Neutrophil (primary cell): Measurements from ENCODE around the gene FASLG.

Experiments used
- H3K27ac ChIP-seq: fragments of 200-600 bp; sonication (generic); 2 replicates; pipeline ENCODE4 v1.5.1; 2016; ENCODE audit warnings: mild to moderate bottlenecking, moderate library complexity
- H3K27me3 ChIP-seq: fragments of 200-600 bp; sonication (generic); 2 replicates; pipeline ENCODE4 v1.6.0; 2016; ENCODE audit warnings: mild to moderate bottlenecking
- H3K36me3 ChIP-seq: fragments of 200-600 bp; sonication (generic); 2 replicates; pipeline ENCODE4 v1.5.1; 2017
- H3K4me1 ChIP-seq, 2 experiments: fragments of 200-600 bp in 1 of 2; sonication (generic) in 1 of 2; 1 replicate in 1 of 2; 2 replicates in 1 of 2; pipeline versions ENCODE4 v1.5.1 to v1.6.1; 2013 to 2016; ENCODE audit warnings: low read depth in 1 of 2, low read length in 1 of 2, mild to moderate bottlenecking in 1 of 2, moderate library complexity in 1 of 2; ENCODE audit not compliant: control insufficient read depth in 1 of 2, insufficient read depth in 1 of 2
- H3K4me3 ChIP-seq, 2 experiments: fragments of 200-600 bp in 1 of 2; sonication (generic) in 1 of 2; 1 replicate in 1 of 2; 2 replicates in 1 of 2; pipeline ENCODE4 v1.5.1; 2013 to 2016; ENCODE audit warnings: low read depth in 1 of 2, low read length in 1 of 2, mild to moderate bottlenecking in 1 of 2, moderate library complexity in 1 of 2
- H3K9me3 ChIP-seq: fragments of 200-600 bp; sonication (generic); 2 replicates; pipeline ENCODE4 v1.5.1; 2016
- CTCF ChIP-seq: fragments of 200-600 bp; sonication (generic); IDR thresholded peaks from 2 replicates; pipeline ENCODE4 v1.5.1; 2016; ENCODE audit warnings: antibody characterized with exemption

FASLG gene

DNA sequence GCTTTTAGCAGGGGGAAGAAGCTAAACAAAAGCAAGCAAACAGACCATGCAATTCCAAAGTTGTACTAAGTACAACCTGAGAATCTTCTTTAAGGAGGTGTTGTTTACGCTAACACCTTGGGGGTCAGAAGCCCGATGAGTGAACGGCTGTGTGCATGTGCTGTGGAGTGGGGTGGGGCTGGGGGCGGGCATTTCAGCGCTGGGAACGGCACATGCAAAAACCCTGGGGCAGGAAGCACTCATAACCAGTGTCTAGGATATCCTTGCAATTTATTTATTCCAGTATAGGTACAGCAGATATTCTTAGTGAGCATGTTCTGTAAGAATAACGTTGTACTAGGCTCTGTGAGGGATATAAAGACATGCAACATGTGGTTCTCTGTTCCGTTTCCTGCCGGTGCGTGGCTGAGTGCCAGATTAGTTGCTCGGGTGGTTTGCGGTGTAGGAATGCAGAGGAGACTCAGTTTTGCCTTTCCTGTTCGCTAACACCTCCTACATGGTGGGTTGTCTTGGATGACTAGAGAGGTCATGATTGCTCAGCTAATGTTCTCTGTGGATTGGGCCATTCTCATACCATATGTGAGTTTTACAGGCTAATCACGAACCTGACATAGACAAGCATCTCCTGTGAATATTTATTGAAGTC lies 3.7 kb downstream of the FASLG start:
- Histone ChIP-seq H3K4me1 (peaks cover 4 to 10% of the 10 kb centered on the region in 2 experiments), H3K27me3 (no peaks in the 10 kb centered on the region), H3K27ac (no peak overlapping the region), H3K9me3 (no peaks in the 10 kb centered on the region), H3K4me3 (no peak overlapping the region), H3K36me3 (no peaks in the 10 kb centered on the region)
- no peak for TF ChIP-seq CTCF

DNA sequence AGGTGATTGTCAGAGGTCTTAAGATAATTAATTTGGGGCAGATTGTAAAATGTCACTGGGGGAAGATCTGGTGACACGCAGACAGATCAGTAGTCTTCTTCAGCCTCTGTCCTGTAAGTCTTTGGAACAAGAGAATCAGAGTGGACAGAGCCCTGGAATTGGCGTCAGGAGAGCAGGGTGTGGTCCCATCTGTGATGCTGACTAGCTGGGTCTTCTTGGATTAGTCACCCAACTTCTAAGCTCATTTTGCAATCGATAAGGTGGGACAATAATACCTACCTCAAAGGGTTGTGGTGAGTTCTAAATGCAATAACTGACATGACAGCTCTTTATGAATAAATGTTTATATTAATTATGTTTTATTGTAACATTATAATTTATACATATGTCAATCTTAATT lies 4.8 kb downstream of the FASLG start:
- H3K27ac ChIP-seq: no peak overlapping the region
- no peaks in the 10 kb centered on the region for H3K9me3 ChIP-seq
- H3K36me3 ChIP-seq: no peaks in the 10 kb centered on the region
- no peak overlapping the region for H3K4me3 ChIP-seq
- no peaks in the 10 kb centered on the region for H3K27me3 ChIP-seq
- TF ChIP-seq CTCF: no peak
- H3K4me1 ChIP-seq: peaks cover 4 to 10% of the 10 kb centered on the region in 2 experiments

- Histone ChIP-seq H3K4me1 (peaks cover 0 to under 1% of the 10 kb centered on the region in 2 experiments), H3K27me3 (no peaks in the 10 kb centered on the region), H3K27ac (no peak overlapping the region), H3K9me3 (no peaks in the 10 kb centered on the region), H3K36me3 (no peaks in the 10 kb centered on the region), H3K4me3 (no peak overlapping the region)
- TF ChIP-seq CTCF: no peak
Measured at GRCh38 chr1:172668097-172668496, 9.2 kb downstream of the FASLG start.

GRCh38 chr1:172669011-172669410 lies 10.1 kb downstream of the FASLG start:
- no peak overlapping the region for H3K27ac ChIP-seq
- H3K36me3 ChIP-seq: no peaks in the 10 kb centered on the region
- no peak for TF ChIP-seq CTCF
- no peaks in the 10 kb centered on the region for H3K4me1 ChIP-seq
- no peaks in the 10 kb centered on the region for H3K27me3 ChIP-seq
- H3K4me3 ChIP-seq: no peak overlapping the region
- H3K9me3 ChIP-seq: no peaks in the 10 kb centered on the region

DNA sequence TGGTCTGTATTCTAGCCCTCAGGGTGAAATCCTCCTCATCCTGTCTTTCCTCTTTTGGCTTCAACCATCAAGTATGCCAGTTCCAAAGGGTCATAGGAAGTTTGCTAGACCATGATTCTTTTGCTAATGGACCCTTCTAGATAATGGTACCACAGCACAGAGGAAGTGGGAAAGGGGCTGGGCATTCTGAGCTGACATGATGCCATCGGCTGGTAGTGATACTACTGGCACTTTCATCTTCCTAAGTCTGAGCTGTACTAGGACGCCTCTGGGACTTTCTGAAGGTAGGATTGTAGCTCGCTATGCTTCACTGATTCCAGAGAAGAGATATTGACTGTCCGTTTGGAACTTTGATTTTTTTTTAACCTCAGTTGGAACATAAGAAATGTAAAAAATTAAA lies 11.4 kb downstream of the FASLG start:
- Histone ChIP-seq H3K4me3 (no peak overlapping the region), H3K4me1 (no peaks in the 10 kb centered on the region), H3K9me3 (no peaks in the 10 kb centered on the region), H3K27me3 (no peaks in the 10 kb centered on the region), H3K27ac (no peak overlapping the region), H3K36me3 (no peaks in the 10 kb centered on the region)
- no peak for TF ChIP-seq CTCF

GRCh38 chr1:172670791-172671190 lies 11.9 kb downstream of the FASLG start:
- Histone ChIP-seq H3K4me1 (no peaks in the 10 kb centered on the region), H3K27me3 (no peaks in the 10 kb centered on the region), H3K4me3 (no peak overlapping the region), H3K27ac (no peak overlapping the region), H3K9me3 (no peaks in the 10 kb centered on the region), H3K36me3 (no peaks in the 10 kb centered on the region)
- TF ChIP-seq CTCF: no peak
